ENCODE data around the gene FOXP1. TPM values are rescaled to one million over a fixed set of nuclear protein-coding genes. Genes with fewer than 3 reads are reported as not detected.

Gene FOXP1
- total RNA-seq, 1 donor from 2014 or later, result 27.3 TPM

GRCh38 chr3:71102111-71102983 is 481.2 kb downstream of the FOXP1 start:
- Histone ChIP-seq H3K36me3 (no peaks in the 10 kb centered on the region), H3F3A (ENCODE audit: low read depth) (no peaks in the 10 kb centered on the region), H4K20me1 (ENCODE audit: low read depth) (no peaks in the 10 kb centered on the region), H2AFZ (replicated peaks) (no peak overlapping the region), H3K9ac (no peak overlapping the region), H3K27ac (no peak overlapping the region), H3K27me3 (no peaks in the 10 kb centered on the region), H3K79me2 (ENCODE audit: low read depth) (no peaks in the 10 kb centered on the region), H3K4me1 (no peaks in the 10 kb centered on the region), H3K4me2 (no peak overlapping the region), H3K9me3 (ENCODE audit: low read depth) (no peaks in the 10 kb centered on the region), H3K4me3 (no peak overlapping the region)
- H3K9me3 Mint-ChIP-seq, result peaks cover 3% of the 10 kb centered on the region
- TF ChIP-seq EZH2 (IDR thresholded peaks at IDR 0.05) (no peak), CTCF (IDR thresholded peaks at IDR 0.05) (no peak), EZH2phosphoT487 (IDR thresholded peaks at IDR 0.05) (no peak)
- peaks cover 2% of the 10 kb centered on the region for H3K27me3 Mint-ChIP-seq (ENCODE audit: insufficient read depth, low read depth)
- no peak overlapping the region for H3K4me3 Mint-ChIP-seq
- H3K4me1 Mint-ChIP-seq, result peaks cover 46% of the 10 kb centered on the region
- H3K27ac Mint-ChIP-seq, result no peak overlapping the region
- no peaks in the 10 kb centered on the region for H3K36me3 Mint-ChIP-seq
- no peak for DNase-seq (ENCODE audit: low spot score)

- DNase-seq (ENCODE audit: low spot score), result no peak
- Mint-ChIP-seq H3K9me3 (peaks cover 3% of the 10 kb centered on the region), H3K27me3 (ENCODE audit: insufficient read depth, low read depth) (peaks cover 2% of the 10 kb centered on the region), H3K36me3 (no peaks in the 10 kb centered on the region), H3K4me3 (no peak overlapping the region), H3K27ac (no peak overlapping the region), H3K4me1 (peaks cover 46% of the 10 kb centered on the region)
- no peaks in the 10 kb centered on the region for H3F3A ChIP-seq (ENCODE audit: low read depth)
- no peak overlapping the region for H3K4me2 ChIP-seq
- H3K9ac ChIP-seq, result no peak overlapping the region
- H3K27me3 ChIP-seq, result no peaks in the 10 kb centered on the region
- H3K36me3 ChIP-seq, result no peaks in the 10 kb centered on the region
- H4K20me1 ChIP-seq (ENCODE audit: low read depth), result no peaks in the 10 kb centered on the region
- no peak overlapping the region for H3K4me3 ChIP-seq
- no peak for TF ChIP-seq EZH2 (IDR thresholded peaks at IDR 0.05)
- no peak for TF ChIP-seq CTCF (IDR thresholded peaks at IDR 0.05)
- TF ChIP-seq EZH2phosphoT487 (IDR thresholded peaks at IDR 0.05), result no peak
- H3K27ac ChIP-seq, result no peak overlapping the region
- no peaks in the 10 kb centered on the region for H3K4me1 ChIP-seq
- no peaks in the 10 kb centered on the region for H3K9me3 ChIP-seq (ENCODE audit: low read depth)
- H2AFZ ChIP-seq (replicated peaks), result no peak overlapping the region
- H3K79me2 ChIP-seq (ENCODE audit: low read depth), result no peaks in the 10 kb centered on the region
Measured at GRCh38 chr3:71101626-71102025, 481.9 kb downstream of the FOXP1 start.

GRCh38 chr3:71101014-71101413 is 482.5 kb downstream of the FOXP1 start:
- Histone ChIP-seq H3K9me3 (ENCODE audit: low read depth) (no peaks in the 10 kb centered on the region), H3F3A (ENCODE audit: low read depth) (no peaks in the 10 kb centered on the region), H3K27me3 (no peaks in the 10 kb centered on the region), H3K9ac (no peak overlapping the region), H3K27ac (no peak overlapping the region), H3K4me3 (no peak overlapping the region), H3K36me3 (no peaks in the 10 kb centered on the region), H3K4me1 (no peaks in the 10 kb centered on the region), H3K4me2 (no peak overlapping the region), H2AFZ (replicated peaks) (no peak overlapping the region), H3K79me2 (ENCODE audit: low read depth) (no peaks in the 10 kb centered on the region), H4K20me1 (ENCODE audit: low read depth) (no peaks in the 10 kb centered on the region)
- Mint-ChIP-seq H3K27ac (no peak overlapping the region), H3K4me1 (peaks cover 46% of the 10 kb centered on the region), H3K4me3 (no peak overlapping the region), H3K36me3 (no peaks in the 10 kb centered on the region), H3K27me3 (ENCODE audit: insufficient read depth, low read depth) (no peaks in the 10 kb centered on the region), H3K9me3 (peaks cover 3% of the 10 kb centered on the region)
- no peak for DNase-seq (ENCODE audit: low spot score)
- TF ChIP-seq EZH2 (IDR thresholded peaks at IDR 0.05), result no peak
- TF ChIP-seq CTCF (IDR thresholded peaks at IDR 0.05), result no peak
- no peak for TF ChIP-seq EZH2phosphoT487 (IDR thresholded peaks at IDR 0.05)

Measured in neural progenitor cell (in vitro differentiated cells).